Tibial nerve (tissue), 4 donors: ENCODE data around the gene LRRC75B. TPM values are rescaled to one million over a fixed set of nuclear protein-coding genes. Genes with fewer than 3 reads are reported as not detected.

Experiments used
- DNase-seq, 2 donors: peaks; one replicate each; pipeline ENCODE4 v3.0.0-alpha.2; 2019; ENCODE audit warnings: low spot score in 2 of 2
- H3K27ac ChIP-seq, 4 donors: fragments of 200-600 bp; sonication (generic) in 3 of 4; one replicate each; pipeline ENCODE4 v1.5.1; 2017 to 2019; ENCODE audit warnings: mild to moderate bottlenecking in 1 of 4
- H3K27me3 ChIP-seq, 2 donors: fragments of 200-600 bp; sonication (generic) in 1 of 2; one replicate each; pipeline versions ENCODE4 v1.5.1 to v1.6.0; 2017 to 2019
- H3K36me3 ChIP-seq, 3 donors: fragments of 200-600 bp; sonication (generic); one replicate each; pipeline ENCODE4 v1.5.1; 2018 to 2019
- H3K4me1 ChIP-seq, 4 donors: fragments of 200-600 bp; sonication (generic) in 3 of 4; one replicate each; pipeline ENCODE4 v1.5.1; 2017 to 2019
- H3K4me3 ChIP-seq, 4 donors: fragments of 200-600 bp; sonication (generic) in 3 of 4; one replicate each; pipeline ENCODE4 v1.5.1; 2017 to 2019; ENCODE audit warnings: mild to moderate bottlenecking in 1 of 4, moderate library complexity in 1 of 4
- H3K9me3 ChIP-seq, 4 donors: fragments of 200-600 bp; sonication (generic) in 3 of 4; one replicate each; pipeline ENCODE4 v1.5.1; 2017 to 2019
- CTCF ChIP-seq, 5 experiments: fragments of 200-600 bp in 3 of 5; fragments of 450-650 bp in 2 of 5; sonication (generic) in 3 of 5; IDR thresholded peaks; one replicate each; pipeline ENCODE4 v1.5.1; 2016 to 2019; ENCODE audit warnings: antibody characterized with exemption in 5 of 5, mild to moderate bottlenecking in 3 of 5, moderate library complexity in 2 of 5
- EP300 ChIP-seq, 2 donors: sonication (generic); formaldehyde crosslinking; IDR thresholded peaks; one replicate each; pipeline ENCODE4 v1.6.1; 2017; ENCODE audit warnings: antibody characterized with exemption in 2 of 2, mild to moderate bottlenecking in 1 of 2
- POLR2A ChIP-seq, 2 donors: fragments of 450-650 bp; IDR thresholded peaks; one replicate each; pipeline ENCODE4 v1.6.1; 2017; ENCODE audit warnings: antibody characterized with exemption in 2 of 2, mild to moderate bottlenecking in 2 of 2, moderate library complexity in 2 of 2
- WGBS, 2 donors: methylation state at CpG; one replicate each; pipeline ENCODE4 v1.1.5; 2018; 5-methylcytosine and 5-hydroxymethylcytosine counted together
- total RNA-seq, 4 donors: library from RNA; depleted of rRNA; stranded (reverse); fragments of >200 nt; gene quantifications; one replicate each; pipeline ENCODE4 v1.1.0, GENCODE V29; 2016

Gene LRRC75B
- total RNA-seq, 4 donors from 2014 or later: 33.5 to 55.7 (median 40.2) TPM

GRCh38 chr22:24584166-24584790 lies 8.6 kb downstream of the LRRC75B start:
- Histone ChIP-seq H3K9me3 (no peaks in the 10 kb centered on the region), H3K27ac (peak overlapping the region; percentile 62 to 97 (median 82)), H3K36me3 (peaks cover 0 to 40% (median 0%) of the 10 kb centered on the region in 3 donors), H3K4me1 (peaks cover 0 to 52% (median 20%) of the 10 kb centered on the region in 4 donors), H3K27me3 (no peaks in the 10 kb centered on the region), H3K4me3 (peak overlapping the region in 1 of 4 donors; percentile 5)
- no peak for TF ChIP-seq EP300 (IDR thresholded peaks at IDR 0.05)
- no peak for TF ChIP-seq POLR2A (IDR thresholded peaks at IDR 0.05)
- TF ChIP-seq CTCF (IDR thresholded peaks at IDR 0.05): no peak
- DNase-seq: no peak
- 68 to 78% methylated on average over 5 of the region's 5 CpGs for WGBS, 2 donors

- H3K27me3 ChIP-seq: no peaks in the 10 kb centered on the region
- no peaks in the 10 kb centered on the region for H3K9me3 ChIP-seq
- H3K36me3 ChIP-seq: peaks cover 0 to 32% (median 0%) of the 10 kb centered on the region in 3 donors
- TF ChIP-seq EP300 (IDR thresholded peaks at IDR 0.05) (no peak), CTCF (IDR thresholded peaks at IDR 0.05) (no peak), POLR2A (IDR thresholded peaks at IDR 0.05) (no peak)
- peak overlapping the region; percentile 62 to 97 (median 82) for H3K27ac ChIP-seq
- no peak for DNase-seq
- peak overlapping the region in 1 of 4 donors; percentile 5 for H3K4me3 ChIP-seq
- H3K4me1 ChIP-seq: peaks cover 0 to 50% (median 18%) of the 10 kb centered on the region in 4 donors
- 48 to 54% methylated on average over 17 to 19 of the region's 19 CpGs for WGBS, 2 donors
Observed at GRCh38 chr22:24583221-24584165, 9.4 kb downstream of the LRRC75B start.

GRCh38 chr22:24582056-24582814 lies 10.6 kb downstream of the LRRC75B start:
- TF ChIP-seq CTCF (IDR thresholded peaks at IDR 0.05) (no peak), POLR2A (IDR thresholded peaks at IDR 0.05) (no peak), EP300 (IDR thresholded peaks at IDR 0.05) (no peak)
- H3K4me3 ChIP-seq: no peak overlapping the region
- DNase-seq: no peak
- H3K27ac ChIP-seq: no peak overlapping the region
- 85 to 88% methylated on average over 12 of the region's 12 CpGs for WGBS, 2 donors
- peaks cover 0 to 45% (median 18%) of the 10 kb centered on the region in 4 donors for H3K4me1 ChIP-seq
- no peaks in the 10 kb centered on the region for H3K9me3 ChIP-seq
- H3K36me3 ChIP-seq: peaks cover 0 to 31% (median 0%) of the 10 kb centered on the region in 3 donors
- no peaks in the 10 kb centered on the region for H3K27me3 ChIP-seq

- Histone ChIP-seq H3K9me3 (no peaks in the 10 kb centered on the region), H3K4me1 (peaks cover 0 to 39% (median 18%) of the 10 kb centered on the region in 4 donors), H3K27me3 (no peaks in the 10 kb centered on the region), H3K27ac (no peak overlapping the region), H3K4me3 (no peak overlapping the region), H3K36me3 (peaks cover 0 to 29% (median 0%) of the 10 kb centered on the region in 3 donors)
- 91 to 92% methylated on average over 2 of the region's 2 CpGs for WGBS, 2 donors
- DNase-seq: no peak
- TF ChIP-seq EP300 (IDR thresholded peaks at IDR 0.05): no peak
- no peak for TF ChIP-seq POLR2A (IDR thresholded peaks at IDR 0.05)
- no peak for TF ChIP-seq CTCF (IDR thresholded peaks at IDR 0.05)
Observed at GRCh38 chr22:24580276-24580675, 12.6 kb downstream of the LRRC75B start.
